ENCODE measurements around the gene ASPSCR1.

ASPSCR1 gene

GRCh38 chr17:81939218-81939617 is 38.2 kb upstream of the ASPSCR1 start:
- H3K27ac ChIP-seq, result no peak overlapping the region
- TF ChIP-seq CTCF (conservative IDR thresholded peaks at IDR 0.05), result no peak
- TF ChIP-seq ZFX (IDR thresholded peaks at IDR 0.05), result no peak

GRCh38 chr17:81939881-81940385 is 37.5 kb upstream of the ASPSCR1 start:
- H3K27ac ChIP-seq, result no peak overlapping the region
- TF ChIP-seq ZFX (IDR thresholded peaks at IDR 0.05), result no peak
- no peak for TF ChIP-seq CTCF (conservative IDR thresholded peaks at IDR 0.05)

- TF ChIP-seq ZFX (IDR thresholded peaks at IDR 0.05) (no peak), CTCF (conservative IDR thresholded peaks at IDR 0.05) (no peak)
- no peak overlapping the region for H3K27ac ChIP-seq
Measured at GRCh38 chr17:81940538-81941483, 36.6 kb upstream of the ASPSCR1 start.

GRCh38 chr17:81941484-81942166 is 35.8 kb upstream of the ASPSCR1 start:
- no peak overlapping the region for H3K27ac ChIP-seq
- TF ChIP-seq CTCF (conservative IDR thresholded peaks at IDR 0.05) (no peak), ZFX (IDR thresholded peaks at IDR 0.05) (no peak)

GRCh38 chr17:81942167-81942553 is 35.3 kb upstream of the ASPSCR1 start:
- no peak overlapping the region for H3K27ac ChIP-seq
- TF ChIP-seq ZFX (IDR thresholded peaks at IDR 0.05) (no peak), CTCF (conservative IDR thresholded peaks at IDR 0.05) (no peak)

- TF ChIP-seq CTCF (conservative IDR thresholded peaks at IDR 0.05), result no peak
- TF ChIP-seq ZFX (IDR thresholded peaks at IDR 0.05), result no peak
- H3K27ac ChIP-seq, result no peak overlapping the region
Measured at GRCh38 chr17:81944858-81945257, 32.6 kb upstream of the ASPSCR1 start.

GRCh38 chr17:81947189-81947588 is 30.2 kb upstream of the ASPSCR1 start, which contains the start of gene MYADML2:
Gene MYADML2 (minus strand): TSS chr17:81947233. CDS start chr17:81941741, 5,492 bp downstream.
- TF ChIP-seq CTCF (conservative IDR thresholded peaks at IDR 0.05), result no peak
- TF ChIP-seq ZFX (IDR thresholded peaks at IDR 0.05), result no peak
- H3K27ac ChIP-seq, result no peak within 1 kb of the TSS

Measured in C4-2B (cell line).